K562 (cell line): ENCODE results near the gene MAP3K7. TPM values are rescaled to one million over a fixed set of nuclear protein-coding genes. Genes with fewer than 3 reads are reported as not detected.

Experiments
- BCOR ChIP-seq: fragments of 450-650 bp; IDR thresholded peaks from 2 replicates; pipeline ENCODE4 v1.6.1; 2016
- CC2D1A ChIP-seq: fragments of 450-650 bp; IDR thresholded peaks from 2 replicates; pipeline ENCODE4 v1.6.1; 2017; ENCODE audit warnings: mild to moderate bottlenecking
- CHCHD3 ChIP-seq: fragments of 250-450 bp; sonication (Bioruptor Pico); IDR thresholded peaks from 2 replicates; pipeline ENCODE4 v2.1.2; 2022; ENCODE audit warnings: mild to moderate bottlenecking
- CSDE1 ChIP-seq, 2 experiments: fragments of 450-650 bp; IDR thresholded peaks; 2 replicates each; pipeline ENCODE4 v1.6.1; 2016; ENCODE audit warnings: mild to moderate bottlenecking in 1 of 2
- CXXC5 ChIP-seq: fragments of 250-450 bp; sonication (Bioruptor Pico); IDR thresholded peaks from 2 replicates; pipeline ENCODE4 v1.8.0; 2022; ENCODE audit warnings: inconsistent platforms, mild to moderate bottlenecking, moderate library complexity
- EP300 ChIP-seq: IDR thresholded peaks from 2 replicates; pipeline ENCODE4 v1.6.1; 2012; ENCODE audit warnings: low read length, improper control_type of control experiment
- FUS ChIP-seq: fragments of 200-400 bp; formaldehyde crosslinking; optimal IDR thresholded peaks from 2 replicates; pipeline ENCODE3; 2017; ENCODE audit warnings: low read depth, low read length
- KLF13 ChIP-seq: fragments of 450-650 bp; IDR thresholded peaks from 2 replicates; pipeline ENCODE4 v1.6.1; 2016; ENCODE audit warnings: missing genetic modification characterization, low read depth, mild to moderate bottlenecking, missing compliant biosample characterization, moderate library complexity, borderline replicate concordance
- MTA2 ChIP-seq: fragments of 450-650 bp; IDR thresholded peaks from 2 replicates; pipeline ENCODE4 v1.6.1; 2016; ENCODE audit warnings: low read depth
- NONO ChIP-seq, 2 experiments: fragments of 200-400 bp in 1 of 2; fragments of 450-650 bp in 1 of 2; formaldehyde crosslinking in 1 of 2; IDR thresholded peaks; 2 replicates each; pipeline ENCODE4 v1.6.1; 2017; ENCODE audit warnings: low read depth in 2 of 2, mild to moderate bottlenecking in 2 of 2, moderate library complexity in 2 of 2, low read length in 1 of 2
- NR1H2 ChIP-seq: sonication (generic); formaldehyde crosslinking; IDR thresholded peaks from 2 replicates; pipeline ENCODE4 v1.4.0; 2020; ENCODE audit warnings: mild to moderate bottlenecking, missing genetic modification reagents
- RFX1 ChIP-seq: fragments of 450-650 bp; IDR thresholded peaks from 2 replicates; pipeline ENCODE4 v1.6.1; 2016; ENCODE audit warnings: mild to moderate bottlenecking, moderate library complexity
- SMAD2 ChIP-seq: fragments of 150-350 bp; IDR thresholded peaks from 2 replicates; pipeline ENCODE4 v1.6.1; 2014; ENCODE audit warnings: low read depth, mild to moderate bottlenecking, low read length
- TBL1XR1 ChIP-seq, 2 experiments: IDR thresholded peaks; 2 replicates each; pipeline ENCODE4 v1.6.1; 2012; ENCODE audit warnings: improper control_type of control experiment in 2 of 2, low read length in 2 of 2, mild to moderate bottlenecking in 1 of 2
- TEAD4 ChIP-seq, 2 experiments: sonication (generic) in 1 of 2; formaldehyde crosslinking in 1 of 2; IDR thresholded peaks; 2 replicates each; pipeline versions ENCODE4 v1.6.1 to v1.8.0; 2012 to 2022; ENCODE audit warnings: borderline replicate concordance in 1 of 2, inconsistent platforms in 1 of 2, low read length in 1 of 2, mild to moderate bottlenecking in 1 of 2, missing genetic modification reagents in 1 of 2
- ZBTB8A ChIP-seq: fragments of 450-650 bp; IDR thresholded peaks from 2 replicates; pipeline ENCODE4 v1.6.1; 2018; ENCODE audit warnings: mild to moderate bottlenecking, moderate library complexity; ENCODE audit not compliant: partially characterized antibody
- ZFX ChIP-seq: sonication (generic); formaldehyde crosslinking; IDR thresholded peaks from 2 replicates; pipeline ENCODE4 v1.8.0; 2022; ENCODE audit warnings: mild to moderate bottlenecking, missing genetic modification reagents, moderate library complexity
- ZNF384 ChIP-seq: IDR thresholded peaks from 2 replicates; pipeline ENCODE4 v1.6.1; 2012; ENCODE audit warnings: low read depth, low read length, improper control_type of control experiment
- ZNF561 ChIP-seq: fragments of 450-650 bp; formaldehyde crosslinking; conservative IDR thresholded peaks from 2 replicates; pipeline ENCODE4 v1.4.0; 2020; ENCODE audit warnings: mild to moderate bottlenecking, moderate library complexity
- polyA plus RNA-seq, 8 experiments: library from polyadenylated mRNA; depleted of rRNA in 4 of 8; stranded (reverse) in 5 of 8; unstranded in 3 of 8; fragments of >200 nt; fragmentation: Nextera tagmentation in 2 of 8; fragmentation: Illumina TruSeq in 1 of 8; extraction: Ambion mirVana in 2 of 8; extraction: Trizol in 1 of 8; gene quantifications; 2 replicates each; pipeline versions ENCODE4 v1.2.1 to v1.2.3, GENCODE V29; 2011 to 2014; ENCODE audit warnings: inconsistent platforms in 1 of 8, missing spikeins in 1 of 8
- total RNA-seq, 7 experiments: library from RNA; depleted of rRNA in 6 of 7; stranded (reverse); fragments of >200 nt in 6 of 7; fragmentation: Illumina TruSeq in 2 of 7; extraction: Trizol in 2 of 7; gene quantifications; 2 replicates each; pipeline versions ENCODE4 v1.2.1 to v1.2.3, GENCODE V29; 2011 to 2021; ENCODE audit warnings: low replicate concordance in 1 of 7
- TF ChIP-seq, protein P1 (sequence below): fragments of 450-650 bp; IDR thresholded peaks from 2 replicates; pipeline ENCODE4 v1.7.1; 2018; ENCODE audit warnings: mild to moderate bottlenecking, low read depth; ENCODE audit not compliant: partially characterized antibody
- TF ChIP-seq, protein P2 (sequence below): sonication (generic); formaldehyde crosslinking; IDR thresholded peaks from 2 replicates; pipeline ENCODE4 v1.8.0; 2022; ENCODE audit warnings: mild to moderate bottlenecking, missing genetic modification reagents
- TF ChIP-seq, protein P3 (sequence below): sonication (generic); formaldehyde crosslinking; IDR thresholded peaks from 2 replicates; pipeline ENCODE4 v1.8.1; 2023; ENCODE audit warnings: mild to moderate bottlenecking, missing genetic modification reagents, moderate library complexity

MAP3K7 gene
- total and polyA plus RNA-seq, 9 of the 15 experiments (the other 6 are each of a cell fraction or from before 2014, with no cell fraction given) = 13.4 to 60.9 (median 34.8) TPM

DNA sequence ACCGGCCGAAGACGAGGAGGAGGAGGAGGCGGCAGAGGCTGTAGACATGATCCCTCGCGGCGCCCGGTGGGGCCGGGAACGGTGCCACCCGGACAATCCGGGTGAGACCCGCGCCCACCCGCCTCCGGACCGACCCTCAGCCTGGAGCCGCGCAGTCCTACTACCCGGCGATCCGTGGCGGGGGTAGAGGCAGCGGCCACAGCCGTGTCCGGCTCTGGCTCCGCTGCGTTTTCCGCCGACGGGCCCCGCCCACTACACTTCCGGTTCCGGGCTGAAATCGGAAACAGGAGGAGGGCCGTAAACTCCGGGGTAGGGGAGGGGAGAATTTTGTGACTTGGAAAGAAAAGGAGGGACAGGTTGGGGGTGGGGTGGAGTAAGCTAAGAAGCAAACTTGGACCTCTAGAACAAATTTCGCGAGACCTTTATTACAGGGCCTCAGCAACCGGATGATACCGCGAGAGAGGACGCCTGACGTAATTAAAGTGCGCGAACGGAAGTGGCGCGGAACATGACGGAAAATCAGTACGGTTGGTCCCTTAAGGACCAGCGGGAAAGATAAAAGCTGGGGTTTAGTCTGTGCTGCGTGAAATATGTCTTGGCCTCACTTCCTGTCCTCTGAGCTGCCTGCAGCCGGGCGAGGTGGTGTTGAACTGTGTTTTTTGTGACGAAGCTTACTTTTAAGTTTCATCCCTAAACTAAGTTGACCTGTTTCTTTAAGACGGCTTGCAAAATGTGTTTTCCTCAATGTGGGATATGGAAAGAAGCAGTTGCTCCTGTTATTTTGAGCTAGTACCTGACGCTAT, at the start of gene MAP3K7 (continued):
- TF ChIP-seq, protein P1, sequence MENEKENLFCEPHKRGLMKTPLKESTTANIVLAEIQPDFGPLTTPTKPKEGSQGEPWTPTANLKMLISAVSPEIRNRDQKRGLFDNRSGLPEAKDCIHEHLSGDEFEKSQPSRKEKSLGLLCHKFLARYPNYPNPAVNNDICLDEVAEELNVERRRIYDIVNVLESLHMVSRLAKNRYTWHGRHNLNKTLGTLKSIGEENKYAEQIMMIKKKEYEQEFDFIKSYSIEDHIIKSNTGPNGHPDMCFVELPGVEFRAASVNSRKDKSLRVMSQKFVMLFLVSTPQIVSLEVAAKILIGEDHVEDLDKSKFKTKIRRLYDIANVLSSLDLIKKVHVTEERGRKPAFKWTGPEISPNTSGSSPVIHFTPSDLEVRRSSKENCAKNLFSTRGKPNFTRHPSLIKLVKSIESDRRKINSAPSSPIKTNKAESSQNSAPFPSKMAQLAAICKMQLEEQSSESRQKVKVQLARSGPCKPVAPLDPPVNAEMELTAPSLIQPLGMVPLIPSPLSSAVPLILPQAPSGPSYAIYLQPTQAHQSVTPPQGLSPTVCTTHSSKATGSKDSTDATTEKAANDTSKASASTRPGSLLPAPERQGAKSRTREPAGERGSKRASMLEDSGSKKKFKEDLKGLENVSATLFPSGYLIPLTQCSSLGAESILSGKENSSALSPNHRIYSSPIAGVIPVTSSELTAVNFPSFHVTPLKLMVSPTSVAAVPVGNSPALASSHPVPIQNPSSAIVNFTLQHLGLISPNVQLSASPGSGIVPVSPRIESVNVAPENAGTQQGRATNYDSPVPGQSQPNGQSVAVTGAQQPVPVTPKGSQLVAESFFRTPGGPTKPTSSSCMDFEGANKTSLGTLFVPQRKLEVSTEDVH = peak; percentile 91
- TF ChIP-seq KLF13 (tag) = peak; percentile 92
- TF ChIP-seq, protein P2, sequence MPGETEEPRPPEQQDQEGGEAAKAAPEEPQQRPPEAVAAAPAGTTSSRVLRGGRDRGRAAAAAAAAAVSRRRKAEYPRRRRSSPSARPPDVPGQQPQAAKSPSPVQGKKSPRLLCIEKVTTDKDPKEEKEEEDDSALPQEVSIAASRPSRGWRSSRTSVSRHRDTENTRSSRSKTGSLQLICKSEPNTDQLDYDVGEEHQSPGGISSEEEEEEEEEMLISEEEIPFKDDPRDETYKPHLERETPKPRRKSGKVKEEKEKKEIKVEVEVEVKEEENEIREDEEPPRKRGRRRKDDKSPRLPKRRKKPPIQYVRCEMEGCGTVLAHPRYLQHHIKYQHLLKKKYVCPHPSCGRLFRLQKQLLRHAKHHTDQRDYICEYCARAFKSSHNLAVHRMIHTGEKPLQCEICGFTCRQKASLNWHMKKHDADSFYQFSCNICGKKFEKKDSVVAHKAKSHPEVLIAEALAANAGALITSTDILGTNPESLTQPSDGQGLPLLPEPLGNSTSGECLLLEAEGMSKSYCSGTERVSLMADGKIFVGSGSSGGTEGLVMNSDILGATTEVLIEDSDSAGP (CRISPR knock-in tag) = peak; percentile 94
- TF ChIP-seq, protein P3, sequence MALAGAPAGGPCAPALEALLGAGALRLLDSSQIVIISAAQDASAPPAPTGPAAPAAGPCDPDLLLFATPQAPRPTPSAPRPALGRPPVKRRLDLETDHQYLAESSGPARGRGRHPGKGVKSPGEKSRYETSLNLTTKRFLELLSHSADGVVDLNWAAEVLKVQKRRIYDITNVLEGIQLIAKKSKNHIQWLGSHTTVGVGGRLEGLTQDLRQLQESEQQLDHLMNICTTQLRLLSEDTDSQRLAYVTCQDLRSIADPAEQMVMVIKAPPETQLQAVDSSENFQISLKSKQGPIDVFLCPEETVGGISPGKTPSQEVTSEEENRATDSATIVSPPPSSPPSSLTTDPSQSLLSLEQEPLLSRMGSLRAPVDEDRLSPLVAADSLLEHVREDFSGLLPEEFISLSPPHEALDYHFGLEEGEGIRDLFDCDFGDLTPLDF (CRISPR knock-in tag) = no peak
- TF ChIP-seq ZBTB8A = no peak
- no peak for TF ChIP-seq RFX1
- TF ChIP-seq CSDE1 (IDR thresholded peaks at IDR 0.05) = peak in 1 of 2 experiments; percentile 92; a peak in 2 of 4 replicates
- TF ChIP-seq ZNF561 (CRISPR knock-in tag) = no peak
- TF ChIP-seq TBL1XR1 (IDR thresholded peaks at IDR 0.05; ENCODE audit: low read length in 2 of 2) = peak in 1 of 2 experiments; percentile 94; a peak in 2 of 4 replicates
- TF ChIP-seq SMAD2 = no peak
- peak; percentile 59 for TF ChIP-seq EP300
- no peak for TF ChIP-seq CHCHD3 (CRISPR knock-in tag)
- peak; percentile 62 for TF ChIP-seq CXXC5 (CRISPR knock-in tag)
- peak; percentile 91 for TF ChIP-seq ZFX (CRISPR knock-in tag)
- 0 out of 4 replicates have a peak, but pooled peaks of 1 of the 2 experiments have one; percentile 30 for TF ChIP-seq NONO (IDR thresholded peaks at IDR 0.05; ENCODE audit: low read depth in 2 of 2, low read length in 1 of 2)
- no peak for TF ChIP-seq NR1H2 (CRISPR knock-in tag)
- TF ChIP-seq FUS = no peak
- TF ChIP-seq BCOR = no peak
- TF ChIP-seq MTA2 = no peak
- TF ChIP-seq TEAD4 (IDR thresholded peaks at IDR 0.05; ENCODE audit: low read length) = no peak
- TF ChIP-seq TEAD4 (CRISPR knock-in tag; IDR thresholded peaks at IDR 0.05; ENCODE audit: borderline replicate concordance) = no peak
- TF ChIP-seq ZNF384 = no peak
- peak; percentile 89 for TF ChIP-seq CC2D1A
